ENCODE results near the gene LEP.

The LEP gene

GRCh38 chr7:128247108-128247507 is 6.0 kb downstream of the LEP start:
- no peak for DNase-seq (ENCODE audit: low spot score)

- no peak for DNase-seq (ENCODE audit: low spot score)
Measured at GRCh38 chr7:128247640-128248194, 6.6 kb downstream of the LEP start.

GRCh38 chr7:128251337-128251736 is 10.3 kb downstream of the LEP start:
- DNase-seq (ENCODE audit: low spot score), result no peak

- DNase-seq (ENCODE audit: low spot score), result no peak
Measured at GRCh38 chr7:128253701-128254100, 12.6 kb downstream of the LEP start.

GRCh38 chr7:128254470-128254869 is 13.4 kb downstream of the LEP start:
- no peak for DNase-seq (ENCODE audit: low spot score)

- no peak for DNase-seq (ENCODE audit: low spot score)
Measured at GRCh38 chr7:128255271-128255670, 14.2 kb downstream of the LEP start.

GRCh38 chr7:128257458-128257857 is 16.4 kb downstream of the LEP start:
- DNase-seq (ENCODE audit: low spot score), result no peak

- no peak for DNase-seq (ENCODE audit: low spot score)
Measured at GRCh38 chr7:128259131-128260061, 18.3 kb downstream of the LEP start.

- DNase-seq (ENCODE audit: low spot score), result no peak
Measured at GRCh38 chr7:128260069-128260795, 19.2 kb downstream of the LEP start.

- DNase-seq (ENCODE audit: low spot score), result no peak
Measured at GRCh38 chr7:128262273-128263028, 21.4 kb downstream of the LEP start.

- DNase-seq (ENCODE audit: low spot score), result no peak
Measured at GRCh38 chr7:128263420-128263819, 22.3 kb downstream of the LEP start.

GRCh38 chr7:128264477-128264876 is 23.4 kb downstream of the LEP start:
- DNase-seq (ENCODE audit: low spot score), result no peak

GRCh38 chr7:128265156-128265905 is 24.3 kb downstream of the LEP start:
- DNase-seq (ENCODE audit: low spot score), result no peak

GRCh38 chr7:128265906-128266300 is 24.8 kb downstream of the LEP start:
- DNase-seq (ENCODE audit: low spot score), result no peak

GRCh38 chr7:128266529-128266882 is 25.4 kb downstream of the LEP start:
- no peak for DNase-seq (ENCODE audit: low spot score)

- DNase-seq (ENCODE audit: low spot score), result peak; percentile 37
Measured at GRCh38 chr7:128266883-128267594, 26.0 kb downstream of the LEP start.

- DNase-seq (ENCODE audit: low spot score), result no peak
Measured at GRCh38 chr7:128267595-128267924, 26.5 kb downstream of the LEP start.

GRCh38 chr7:128268233-128268632 is 27.2 kb downstream of the LEP start:
- DNase-seq (ENCODE audit: low spot score), result no peak

- no peak for DNase-seq (ENCODE audit: low spot score)
Measured at GRCh38 chr7:128270826-128271272, 29.8 kb downstream of the LEP start.

- no peak for DNase-seq (ENCODE audit: low spot score)
Measured at GRCh38 chr7:128271471-128271941, 30.4 kb downstream of the LEP start.

All from putamen (tissue), 1 donor.